ENCODE measurements around the gene SLC17A9.
"Not testable (repeated sequence)": the region's sequence is repeated elsewhere in the genome, so short reads cannot be mapped to it uniquely, and the experiment has no call there.

SLC17A9 gene

GRCh38 chr20:62957136-62958117 is 4.9 kb downstream of the SLC17A9 start:
- no peak overlapping the region for H3K4me3 ChIP-seq (replicated peaks; ENCODE audit: low read depth, low read length)
- no peak for DNase-seq (ENCODE audit: low read depth)
- TF ChIP-seq CTCF (IDR thresholded peaks at IDR 0.05; ENCODE audit: low read length, missing control alignments), result no peak

GRCh38 chr20:62958388-62959100 is 6.0 kb downstream of the SLC17A9 start:
- H3K4me3 ChIP-seq (replicated peaks; ENCODE audit: low read depth, low read length), result no peak overlapping the region
- TF ChIP-seq CTCF (IDR thresholded peaks at IDR 0.05; ENCODE audit: low read length, missing control alignments), result no peak
- DNase-seq (ENCODE audit: low read depth), result no peak

DNA sequence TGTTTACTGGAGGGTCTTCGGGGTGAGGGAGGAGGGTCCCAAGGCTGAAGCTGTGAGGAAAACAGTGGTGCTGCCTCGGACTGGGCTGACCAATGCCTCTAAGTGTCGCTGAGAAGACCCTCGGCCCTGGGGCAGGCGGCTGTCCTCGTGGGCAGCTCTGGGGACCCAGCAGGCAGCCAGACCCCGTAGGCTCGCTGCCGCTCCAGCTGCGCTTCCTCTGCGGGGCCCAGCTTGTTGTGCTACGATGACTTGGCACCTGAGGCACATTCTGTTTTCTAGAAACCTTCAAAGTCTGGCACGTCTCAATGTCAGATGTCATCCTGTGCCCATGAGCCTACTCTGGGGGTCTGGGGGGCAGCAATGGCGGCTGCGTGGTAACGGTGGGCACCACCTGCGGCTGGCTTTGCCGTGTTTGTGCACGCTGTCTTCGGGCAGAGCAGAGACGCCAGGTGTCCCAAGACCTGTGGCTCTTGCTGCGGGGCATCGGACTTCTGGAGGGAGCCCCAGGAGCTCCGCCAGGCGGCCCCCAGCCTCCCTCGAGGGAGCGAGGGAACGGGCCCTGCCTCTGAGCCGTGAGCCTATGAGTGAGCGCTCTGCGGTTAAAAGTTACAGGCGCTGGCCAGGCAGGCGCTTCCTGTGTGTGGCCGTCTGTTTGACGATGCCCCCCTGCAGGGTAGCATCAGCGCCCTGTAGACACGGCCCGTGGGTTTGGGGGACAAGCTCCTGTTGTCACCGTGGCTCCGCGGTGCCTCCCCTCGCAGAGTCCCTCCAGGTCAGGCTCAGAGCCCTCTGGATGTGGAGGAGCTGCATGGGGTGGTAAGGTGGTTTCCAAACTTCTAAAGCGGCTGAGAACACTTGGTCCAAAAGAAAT is 6.8 kb downstream of the SLC17A9 start:
- TF ChIP-seq CTCF (IDR thresholded peaks at IDR 0.05; ENCODE audit: low read length, missing control alignments), result no peak
- no peak overlapping the region for H3K4me3 ChIP-seq (replicated peaks; ENCODE audit: low read depth, low read length)

DNA sequence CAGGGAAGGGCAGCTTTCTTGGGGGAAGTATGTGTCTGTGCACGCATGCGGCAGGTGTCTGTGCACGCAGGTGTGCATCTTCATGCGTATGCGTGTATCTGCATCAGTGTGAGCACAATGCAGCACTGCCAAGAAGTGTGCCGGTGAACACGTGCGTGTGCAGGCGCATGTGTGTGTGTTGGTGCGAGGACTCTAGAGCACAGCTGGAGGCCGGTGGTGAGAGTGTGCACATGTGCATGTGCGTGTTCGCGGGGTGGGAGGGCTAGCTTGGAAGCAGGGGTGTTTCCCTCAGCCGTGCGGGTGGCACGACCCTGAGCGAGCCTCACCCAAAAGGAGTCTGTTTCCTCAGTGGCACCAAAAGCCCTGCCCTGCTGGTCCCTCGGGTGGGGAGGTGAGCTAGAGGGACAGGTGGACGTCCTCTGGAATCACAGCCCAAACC is 7.5 kb downstream of the SLC17A9 start:
- no peak overlapping the region for H3K4me3 ChIP-seq (replicated peaks; ENCODE audit: low read depth, low read length)
- DNase-seq (ENCODE audit: low read depth), result no peak
- TF ChIP-seq CTCF (IDR thresholded peaks at IDR 0.05; ENCODE audit: low read length, missing control alignments), result no peak

More for the DNA sequence above, 6.8 kb downstream of the SLC17A9 start:
- DNase-seq (ENCODE audit: low read depth), result no peak

- DNase-seq (ENCODE audit: low read depth); H3K4me3 ChIP-seq (replicated peaks; ENCODE audit: low read depth, low read length): not testable (repeated sequence)
Measured at GRCh38 chr20:62960446-62961309, 8.2 kb downstream of the SLC17A9 start.

GRCh38 chr20:62961310-62961783 is 8.8 kb downstream of the SLC17A9 start:
- DNase-seq (ENCODE audit: low read depth), result no peak
- H3K4me3 ChIP-seq (replicated peaks; ENCODE audit: low read depth, low read length), result no peak overlapping the region
- TF ChIP-seq CTCF (IDR thresholded peaks at IDR 0.05; ENCODE audit: low read length, missing control alignments), result no peak

Data from fibroblast of pulmonary artery (primary cell).